ENCODE data around the gene NEK8. TPM values are rescaled to one million over a fixed set of nuclear protein-coding genes. Genes with fewer than 3 reads are reported as not detected.

Gene NEK8
- total RNA-seq (10 to 100 TPM in 6 of 7 donors, 1 to 10 TPM in 1; 8.9 to 17.6 (median 12.8) TPM), polyA plus RNA-seq (10 to 100 TPM in 1 of 3 donors, 1 to 10 TPM in 2; 7.3 to 14.3 (median 7.7) TPM)
- long read RNA-seq, donor 1 = 0 reads
- long read RNA-seq, donor 2 = 0 reads

DNA sequence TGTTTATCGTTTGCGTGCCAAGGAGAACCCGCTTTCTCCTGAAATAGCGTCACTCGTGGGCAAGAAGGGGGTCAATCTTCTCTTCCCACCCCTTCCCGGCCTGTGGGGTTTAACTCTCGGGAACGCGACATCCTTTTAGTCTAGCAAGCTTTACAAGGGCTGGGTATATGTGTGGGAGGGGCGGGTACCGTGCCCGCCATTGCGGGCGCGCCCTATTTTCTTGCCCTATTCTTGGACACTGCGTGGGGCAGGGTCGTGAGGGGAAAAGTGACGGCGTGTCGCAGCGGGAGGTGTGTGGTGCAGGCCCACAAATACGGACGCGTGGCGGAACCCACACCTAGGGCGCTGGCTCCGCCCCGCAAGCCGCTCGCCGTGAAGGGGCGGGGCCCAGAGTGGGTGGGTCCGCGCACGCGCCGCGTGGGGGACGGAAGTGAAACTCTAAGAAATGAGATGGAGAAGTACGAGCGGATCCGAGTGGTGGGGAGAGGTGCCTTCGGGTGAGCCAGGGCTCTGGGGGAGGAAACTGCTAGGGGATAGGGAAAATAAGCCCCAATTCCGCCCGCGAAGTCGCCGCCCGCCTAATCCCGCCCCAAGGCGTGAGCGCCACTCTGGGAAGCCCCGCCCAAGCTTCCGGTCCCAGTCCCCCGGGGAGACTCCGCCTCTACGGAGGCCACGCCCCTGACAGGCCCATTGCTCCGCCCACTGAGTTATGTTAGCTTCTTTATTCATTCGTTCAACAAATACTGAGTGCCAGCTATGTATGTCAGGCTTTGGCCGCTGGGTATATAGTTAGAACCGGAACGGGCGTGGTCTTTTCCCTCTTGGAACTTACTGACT is at the start of gene NEK8:
TSS of gene NEK8 (plus strand) at position 425 of the 837 bp plus-strand sequence. CDS start at position 451, 26 bp downstream.
- 0 to 1% (median 0%) methylated on average over 56 to 64 of the region's 64 CpGs for WGBS, 5 donors
- Histone ChIP-seq H3K36me3 (peaks cover 0 to 15% (median 13%) of the 10 kb centered on the region in 6 donors), H3K27me3 (replicated peaks in 1 of 7) (no peaks in the 10 kb centered on the region), H3K4me3 (peak within 1 kb of the TSS; percentile 52 to 92 (median 74)), H3K27ac (peak within 1 kb of the TSS; percentile 87 to 99 (median 98)), H3K4me1 (peaks cover 19 to 62% (median 51%) of the 10 kb centered on the region in 6 donors), H3K9me3 (no peaks in the 10 kb centered on the region)
- TF ChIP-seq POLR2A (IDR thresholded peaks at IDR 0.05) = peak in 1 of 3 donors; percentile 61
- TF ChIP-seq POLR2AphosphoS5 (IDR thresholded peaks at IDR 0.05) = peak; percentile 91 to 93 (median 93)
- TF ChIP-seq, protein P1, sequence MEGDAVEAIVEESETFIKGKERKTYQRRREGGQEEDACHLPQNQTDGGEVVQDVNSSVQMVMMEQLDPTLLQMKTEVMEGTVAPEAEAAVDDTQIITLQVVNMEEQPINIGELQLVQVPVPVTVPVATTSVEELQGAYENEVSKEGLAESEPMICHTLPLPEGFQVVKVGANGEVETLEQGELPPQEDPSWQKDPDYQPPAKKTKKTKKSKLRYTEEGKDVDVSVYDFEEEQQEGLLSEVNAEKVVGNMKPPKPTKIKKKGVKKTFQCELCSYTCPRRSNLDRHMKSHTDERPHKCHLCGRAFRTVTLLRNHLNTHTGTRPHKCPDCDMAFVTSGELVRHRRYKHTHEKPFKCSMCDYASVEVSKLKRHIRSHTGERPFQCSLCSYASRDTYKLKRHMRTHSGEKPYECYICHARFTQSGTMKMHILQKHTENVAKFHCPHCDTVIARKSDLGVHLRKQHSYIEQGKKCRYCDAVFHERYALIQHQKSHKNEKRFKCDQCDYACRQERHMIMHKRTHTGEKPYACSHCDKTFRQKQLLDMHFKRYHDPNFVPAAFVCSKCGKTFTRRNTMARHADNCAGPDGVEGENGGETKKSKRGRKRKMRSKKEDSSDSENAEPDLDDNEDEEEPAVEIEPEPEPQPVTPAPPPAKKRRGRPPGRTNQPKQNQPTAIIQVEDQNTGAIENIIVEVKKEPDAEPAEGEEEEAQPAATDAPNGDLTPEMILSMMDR (IDR thresholded peaks at IDR 0.05 in 8 of 11, conservative IDR thresholded peaks at IDR 0.05 in 3 of 11) = peak in 1 of 11 experiments; percentile 26
- DNase-seq = peak; percentile 99
- intact Hi-C loops (cut with DNase I; ENCODE audit: low total_unique reads) = no loop called here

DNA sequence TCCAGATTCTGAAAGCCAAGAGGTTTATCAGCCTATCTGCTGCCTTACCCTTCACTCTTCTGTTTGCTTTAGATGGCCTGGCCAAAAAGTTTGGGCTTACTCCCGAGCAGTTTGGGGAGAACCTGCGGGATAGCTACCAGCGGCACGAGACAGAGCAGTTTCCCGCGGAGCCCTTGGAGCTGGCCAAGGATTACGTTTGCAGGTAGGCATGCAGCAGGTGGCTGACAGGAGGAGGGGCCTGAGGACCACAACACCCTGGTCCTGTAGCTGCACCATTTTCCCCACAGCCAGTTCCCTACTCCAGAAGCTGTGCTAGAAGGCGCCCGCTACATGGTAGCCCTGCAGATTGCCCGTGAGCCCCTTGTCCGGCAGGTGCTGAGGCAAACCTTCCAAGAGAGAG is 45.9 kb upstream of the NEK8 start:
- WGBS, 5 donors = 93 to 98% (median 96%) methylated on average over 6 to 11 of the region's 11 CpGs
- Histone ChIP-seq H3K27ac (no peak overlapping the region), H3K4me1 (no peaks in the 10 kb centered on the region), H3K36me3 (peaks cover 34 to 100% (median 100%) of the 10 kb centered on the region in 6 donors), H3K27me3 (replicated peaks in 1 of 7) (no peaks in the 10 kb centered on the region), H3K4me3 (no peak overlapping the region), H3K9me3 (no peaks in the 10 kb centered on the region)
- no peak for DNase-seq
- intact Hi-C loops (cut with DNase I; ENCODE audit: low total_unique reads) = no loop called here
- TF ChIP-seq POLR2A (IDR thresholded peaks at IDR 0.05) (no peak), POLR2AphosphoS5 (IDR thresholded peaks at IDR 0.05) (peak in 1 of 3 donors; percentile 14)
- TF ChIP-seq, protein P1 (IDR thresholded peaks at IDR 0.05 in 8 of 11, conservative IDR thresholded peaks at IDR 0.05 in 3 of 11) = no peak

DNA sequence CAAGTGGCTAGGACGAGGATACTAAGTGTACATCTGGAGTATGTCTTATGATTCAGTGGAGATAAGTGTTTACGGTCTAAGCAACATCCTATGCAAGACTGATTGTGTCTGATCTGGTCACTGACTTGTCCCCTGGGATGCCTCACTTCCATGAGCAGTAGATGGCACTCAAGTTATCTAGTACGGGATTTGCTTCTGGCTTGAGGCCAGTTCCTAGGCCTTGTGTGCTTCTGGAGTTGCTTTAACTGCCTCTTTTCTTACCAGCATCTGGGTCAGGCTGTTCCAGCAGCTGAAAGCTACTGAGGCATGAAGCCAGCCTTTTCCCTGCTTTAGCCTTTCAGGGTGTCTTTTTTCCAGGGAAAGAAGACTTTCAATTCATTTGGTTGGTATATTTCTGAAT is 43.6 kb upstream of the NEK8 start:
- Histone ChIP-seq H3K4me1 (no peaks in the 10 kb centered on the region), H3K9me3 (no peaks in the 10 kb centered on the region), H3K4me3 (no peak overlapping the region), H3K27me3 (replicated peaks in 1 of 7) (no peaks in the 10 kb centered on the region), H3K27ac (no peak overlapping the region), H3K36me3 (peaks cover 33 to 100% (median 100%) of the 10 kb centered on the region in 6 donors)
- no peak for DNase-seq
- intact Hi-C loops (cut with DNase I; ENCODE audit: low total_unique reads) = no loop called here
- TF ChIP-seq POLR2A (IDR thresholded peaks at IDR 0.05) (no peak), POLR2AphosphoS5 (IDR thresholded peaks at IDR 0.05) (peak in 1 of 3 donors; percentile 40)
- TF ChIP-seq, protein P1 (IDR thresholded peaks at IDR 0.05 in 8 of 11, conservative IDR thresholded peaks at IDR 0.05 in 3 of 11) = peak in 2 of 11 experiments; percentile 10 to 31
- WGBS, 5 donors = 70 to 78% (median 72%) methylated on average over 3 of the region's 3 CpGs

- DNase-seq = no peak
- intact Hi-C loops (cut with DNase I; ENCODE audit: low total_unique reads) = no loop called here
- TF ChIP-seq, protein P1 (IDR thresholded peaks at IDR 0.05 in 8 of 11, conservative IDR thresholded peaks at IDR 0.05 in 3 of 11) = no peak
- TF ChIP-seq POLR2A (IDR thresholded peaks at IDR 0.05) (no peak), POLR2AphosphoS5 (IDR thresholded peaks at IDR 0.05) (no peak)
Measured at GRCh38 chr17:28685366-28685765, 43.2 kb upstream of the NEK8 start.

More at GRCh38 chr17:28685366-28685765, 43.2 kb upstream of the NEK8 start:
- no peaks in the 10 kb centered on the region for H3K4me1 ChIP-seq
- H3K27ac ChIP-seq = no peak overlapping the region
- 94 to 99% (median 95%) methylated on average over 5 of the region's 5 CpGs for WGBS, 5 donors
- H3K9me3 ChIP-seq = no peaks in the 10 kb centered on the region
- no peak overlapping the region for H3K4me3 ChIP-seq
- no peaks in the 10 kb centered on the region for H3K27me3 ChIP-seq (replicated peaks in 1 of 7)
- peaks cover 33 to 100% (median 100%) of the 10 kb centered on the region in 6 donors for H3K36me3 ChIP-seq
